Measurements from ENCODE around the gene CUL3.

Gene CUL3

DNA sequence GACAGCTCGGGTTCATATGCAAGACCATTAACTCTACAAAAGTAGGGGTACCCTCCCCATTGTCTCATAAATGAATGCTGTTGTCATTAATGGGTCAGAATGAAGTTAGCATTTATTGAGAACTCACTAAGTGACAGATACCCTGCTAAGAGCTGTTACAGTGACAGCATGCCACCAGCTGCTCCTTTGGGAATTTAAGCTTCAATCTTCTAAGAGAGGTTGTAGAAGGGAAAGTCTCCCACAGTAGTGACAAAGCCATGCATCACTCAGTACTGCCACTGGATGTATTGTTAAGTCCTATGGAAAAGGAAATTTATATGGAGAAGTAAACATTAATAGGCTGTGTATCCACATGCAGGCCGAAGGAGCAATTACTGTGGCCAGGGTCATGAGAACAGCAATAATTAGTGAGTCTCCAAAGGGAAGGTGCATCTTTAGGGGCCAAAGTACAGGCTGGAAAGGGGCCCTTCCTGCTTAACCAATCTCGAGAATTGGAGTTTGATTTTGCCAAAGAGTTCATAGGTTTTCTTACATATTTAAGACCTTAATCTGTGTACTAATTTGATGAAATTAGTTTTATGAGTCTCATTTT, 118.8 kb downstream of the CUL3 start:
- DNase-seq = peak; percentile 88

DNA sequence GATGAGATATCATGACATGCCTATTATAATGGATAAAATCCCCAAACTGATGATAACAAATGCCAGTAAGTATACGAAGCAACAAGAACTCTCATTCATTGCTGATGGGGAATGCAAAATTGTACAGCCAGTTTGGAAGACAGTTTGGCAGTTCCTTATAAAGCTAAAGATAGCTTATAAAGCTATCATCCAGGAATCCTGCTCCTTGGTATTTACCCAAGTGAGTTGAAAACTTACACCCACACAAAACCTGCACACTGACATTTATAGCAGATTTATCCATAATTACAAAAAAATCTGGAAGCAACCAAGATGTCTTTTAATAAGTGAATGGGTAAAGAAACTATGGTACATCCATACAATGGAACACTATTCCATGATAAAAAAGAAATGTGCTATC, 123.8 kb downstream of the CUL3 start:
- DNase-seq = no peak

DNA sequence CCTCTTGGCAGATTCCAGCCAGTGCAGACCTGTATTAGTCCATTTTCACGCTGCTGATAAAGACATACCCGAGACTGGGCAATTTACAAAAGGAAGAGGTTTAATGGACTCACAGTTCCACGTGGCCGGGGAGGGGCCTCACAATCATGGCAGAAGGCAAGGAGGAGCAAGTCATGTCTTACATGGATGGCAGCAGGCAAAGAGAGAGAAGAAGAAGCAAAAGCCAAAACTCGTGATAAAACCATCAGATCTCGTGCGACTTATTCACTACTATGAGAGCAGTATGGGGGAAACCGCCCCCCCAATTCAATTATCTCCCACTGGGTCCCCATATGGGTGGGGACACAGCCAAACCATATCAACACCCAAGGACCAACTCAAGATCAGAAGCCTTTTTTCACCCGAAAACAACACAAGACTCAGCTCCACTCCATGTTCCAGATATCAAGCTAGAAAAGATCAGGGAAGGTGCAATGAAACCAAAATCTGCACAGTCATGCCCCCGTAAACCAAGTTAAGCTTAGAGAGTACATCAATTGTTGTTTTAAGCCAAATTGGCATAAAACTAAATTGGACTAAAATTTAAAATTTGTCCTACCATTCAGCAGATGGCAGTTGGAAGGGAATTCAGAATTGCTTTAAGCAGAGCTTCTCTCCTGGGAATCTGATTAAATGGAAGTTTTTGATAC, 127.6 kb downstream of the CUL3 start:
- no peak for DNase-seq

DNA sequence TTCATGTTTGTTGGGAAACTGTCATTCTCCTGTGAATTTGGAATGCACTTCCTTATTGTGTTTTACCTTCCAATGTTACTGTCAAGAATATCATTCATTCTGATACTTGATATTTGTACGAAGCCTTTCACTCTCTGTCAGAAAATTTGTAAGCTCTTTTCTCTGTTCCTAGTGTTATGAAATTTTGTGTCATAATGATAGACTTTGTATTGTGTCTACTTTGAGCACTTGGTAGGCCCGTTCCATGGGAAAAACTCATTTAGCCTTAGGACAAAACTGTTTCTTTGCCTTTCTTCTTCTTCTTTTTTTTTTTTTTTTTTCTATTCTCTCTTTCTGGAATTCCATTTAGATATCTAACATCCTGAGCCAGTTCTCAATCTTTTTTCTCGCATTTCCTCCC, 131.3 kb downstream of the CUL3 start:
- no peak for DNase-seq

DNA sequence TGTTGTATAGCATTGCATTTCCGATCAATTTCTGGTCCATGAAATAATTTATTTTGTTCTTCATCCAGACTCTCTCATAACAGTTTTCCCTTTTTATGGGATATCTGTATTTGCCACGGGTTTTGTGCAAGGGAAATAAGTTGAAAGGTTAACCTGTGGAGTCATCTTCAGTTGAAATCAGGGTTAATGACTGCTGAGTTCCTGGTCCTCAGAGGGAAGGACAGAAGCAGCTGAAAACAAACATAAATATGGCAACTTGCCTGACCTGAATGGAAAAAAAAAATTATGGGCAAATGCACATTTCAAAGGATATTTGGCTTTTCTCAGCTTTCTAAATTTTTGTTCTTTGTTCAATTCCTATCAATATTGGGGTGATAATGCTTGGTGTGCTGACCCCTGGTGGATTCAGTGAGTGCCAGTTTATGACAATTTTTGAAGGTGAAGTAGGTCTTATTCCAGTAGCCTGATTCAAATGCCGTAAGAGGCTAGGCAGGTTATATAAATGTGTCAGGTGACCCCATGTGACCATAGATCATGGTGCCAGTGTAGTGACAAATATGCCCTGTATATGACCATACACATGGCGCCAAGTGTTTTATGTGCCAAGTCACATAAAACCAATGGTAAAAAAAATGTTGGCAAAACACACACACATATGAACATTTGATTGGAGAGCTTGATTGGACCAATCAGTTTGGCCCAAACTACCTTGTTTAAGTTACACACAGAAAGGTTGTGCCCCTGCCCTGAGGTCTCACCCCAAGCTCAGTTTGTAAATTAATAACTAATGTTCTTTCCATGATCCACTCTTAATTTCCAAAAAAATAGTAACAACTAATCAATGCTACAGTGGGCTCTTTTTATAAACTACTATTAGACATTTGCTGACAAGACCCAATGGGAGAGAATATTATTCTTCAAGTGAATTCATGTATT, 135.7 kb downstream of the CUL3 start:
- DNase-seq = peak; percentile 38

DNA sequence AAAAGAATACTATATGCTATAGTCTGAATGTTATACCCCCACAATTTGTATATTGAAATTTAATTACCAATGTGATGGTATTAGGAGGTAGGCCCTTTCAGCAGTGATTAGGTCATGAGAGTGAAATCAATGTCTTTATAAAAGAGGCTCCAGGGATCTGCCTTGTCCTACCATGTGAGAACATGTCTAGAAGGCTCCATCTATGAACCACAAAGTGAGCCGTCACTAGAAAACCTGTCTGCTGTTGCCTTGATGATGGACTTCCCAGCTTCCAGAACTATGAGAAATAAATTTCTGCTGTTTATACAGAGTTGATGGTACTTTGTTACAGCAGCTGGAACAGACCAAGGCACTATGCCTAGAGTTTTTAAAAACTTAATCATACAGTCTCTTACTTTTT, 136.9 kb downstream of the CUL3 start:
- DNase-seq = no peak

DNA sequence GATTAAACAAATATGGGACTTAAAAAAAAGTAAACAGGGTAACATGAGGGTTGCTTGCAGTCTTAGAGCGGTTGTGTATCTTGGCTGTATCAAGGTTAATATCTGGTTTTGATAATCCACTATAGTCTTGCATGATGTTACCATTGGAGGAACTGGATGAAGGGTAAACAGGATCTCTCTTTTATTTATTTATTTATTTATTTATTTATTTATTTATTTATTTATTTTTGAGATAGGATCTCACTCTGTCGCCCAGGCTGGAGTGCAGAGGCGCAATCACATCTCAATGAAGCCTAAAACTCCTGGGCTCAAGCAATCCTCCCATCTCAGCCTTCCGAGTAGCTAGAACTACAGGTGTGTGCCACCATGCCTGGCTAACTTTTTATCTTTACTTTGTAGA, 140.4 kb downstream of the CUL3 start:
- DNase-seq = no peak

DNA sequence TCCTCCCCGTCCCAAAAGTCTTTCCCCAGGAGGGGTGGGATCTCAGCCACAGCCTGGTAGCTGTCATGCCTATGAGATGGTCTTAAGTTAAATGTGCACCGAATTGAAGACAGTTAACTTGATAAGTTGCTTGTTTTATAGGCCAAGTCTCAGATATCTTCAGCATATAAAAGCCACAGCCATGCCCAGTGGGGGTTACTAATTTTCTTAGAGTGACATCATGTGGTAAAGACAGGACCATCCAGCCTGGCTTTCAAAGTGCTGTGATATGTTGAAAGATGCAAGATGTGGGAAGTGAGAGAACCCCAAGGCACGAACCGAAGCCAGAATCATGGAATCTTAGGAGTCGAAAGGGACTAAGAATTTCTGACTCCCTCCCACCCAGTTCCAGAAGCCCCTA, 141.1 kb downstream of the CUL3 start:
- peak; percentile 43 for DNase-seq

DNA sequence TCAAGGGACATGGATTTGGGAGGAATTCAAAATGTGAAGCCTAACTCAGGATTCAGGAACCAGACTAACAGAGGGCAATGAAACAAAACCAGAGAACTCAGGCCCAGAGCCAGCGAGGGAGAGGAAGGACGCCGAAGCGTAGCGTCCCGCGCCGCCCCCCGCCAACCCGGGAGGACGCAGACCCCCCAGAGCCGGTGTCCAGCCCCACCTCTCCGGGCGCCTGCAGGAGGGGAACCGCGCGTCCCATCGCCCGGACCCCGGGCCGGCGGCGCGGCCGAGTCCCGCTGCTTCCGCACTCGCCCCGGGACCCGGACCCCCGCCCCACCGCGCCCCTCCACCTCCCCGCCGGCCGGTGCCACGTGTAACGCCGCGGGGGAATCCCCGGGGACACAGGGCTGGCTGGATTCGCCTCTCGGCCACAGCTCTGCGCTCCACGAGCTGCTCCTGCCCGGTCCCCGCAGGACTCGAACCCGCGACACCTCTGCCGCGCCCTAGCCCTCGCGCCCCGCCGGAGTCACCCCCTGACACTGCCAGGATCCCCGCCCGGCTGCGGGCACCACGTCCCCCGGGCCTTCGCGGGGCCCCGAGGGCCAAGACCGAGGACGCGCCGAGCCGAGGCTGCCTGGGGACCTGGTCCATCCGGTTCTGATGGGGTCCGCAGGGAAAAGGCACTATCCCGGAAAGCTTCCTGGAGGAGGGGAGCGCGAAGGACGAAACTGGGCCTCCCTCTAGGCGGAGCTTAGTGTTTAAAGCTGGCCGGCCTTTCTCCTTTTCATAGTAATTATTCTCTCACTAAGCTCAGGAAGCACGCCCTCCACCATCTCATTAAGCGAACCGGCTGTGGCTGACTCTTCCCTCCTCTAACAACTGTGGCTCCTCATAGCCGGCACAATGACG, 142.8 kb downstream of the CUL3 start:
- DNase-seq = peak; percentile 65

DNA sequence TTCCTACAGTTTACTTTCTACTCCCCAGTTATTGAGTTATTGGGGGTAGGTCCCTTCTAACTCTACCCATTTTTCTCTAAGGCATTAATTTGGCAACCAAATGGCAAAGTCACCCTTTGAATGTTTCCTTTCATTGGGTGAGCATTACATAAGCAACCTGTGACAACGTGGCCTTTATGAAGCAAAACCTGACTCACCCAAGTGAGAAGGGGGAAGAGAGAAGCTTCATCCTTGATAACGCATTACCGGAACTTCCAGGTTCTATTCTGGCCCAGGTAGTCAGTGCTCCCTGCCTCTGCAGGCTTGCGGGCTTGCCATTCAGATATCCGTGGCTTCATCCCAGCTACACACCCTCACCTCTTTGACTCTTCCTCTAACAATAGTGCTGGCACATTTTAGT, 144.2 kb downstream of the CUL3 start:
- DNase-seq = no peak

DNA sequence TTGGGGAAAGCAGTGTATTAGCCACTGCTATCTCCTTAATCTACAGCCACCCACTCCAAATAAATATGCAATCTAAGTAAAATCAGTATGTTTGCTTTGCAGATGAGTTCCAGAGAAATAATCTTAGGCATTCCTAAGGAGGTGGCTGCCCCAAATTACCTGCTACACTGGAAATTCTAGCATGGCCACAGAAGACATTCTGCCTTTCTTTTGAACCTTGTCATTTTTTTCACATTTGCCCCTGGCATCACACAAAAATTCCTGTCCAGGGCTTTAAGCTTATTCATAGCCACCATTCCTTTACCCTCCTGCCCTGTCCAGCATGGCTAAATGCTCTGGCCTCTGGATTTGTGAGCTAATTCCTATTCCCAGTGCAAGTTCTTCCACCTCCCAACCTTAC, 146.4 kb downstream of the CUL3 start:
- DNase-seq = no peak

DNA sequence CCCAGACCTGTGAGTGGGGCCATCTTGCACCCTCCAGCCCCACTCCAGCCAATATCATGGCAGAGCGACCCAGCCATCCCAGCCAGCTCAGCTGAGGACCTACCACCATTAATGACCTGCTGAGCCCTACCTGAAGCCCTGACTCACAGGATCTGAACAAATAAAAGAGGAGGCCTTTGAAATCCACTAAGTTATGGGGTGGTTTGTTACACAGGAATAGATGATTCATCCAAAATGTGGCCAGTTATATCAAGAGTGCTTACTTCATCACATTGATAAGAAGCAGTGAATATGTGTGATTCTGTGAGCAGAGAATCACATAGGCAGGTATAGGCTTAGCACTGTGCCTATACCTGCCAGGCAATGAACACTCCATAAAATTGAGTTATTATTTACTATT, 148.5 kb downstream of the CUL3 start:
- no peak for DNase-seq

DNA sequence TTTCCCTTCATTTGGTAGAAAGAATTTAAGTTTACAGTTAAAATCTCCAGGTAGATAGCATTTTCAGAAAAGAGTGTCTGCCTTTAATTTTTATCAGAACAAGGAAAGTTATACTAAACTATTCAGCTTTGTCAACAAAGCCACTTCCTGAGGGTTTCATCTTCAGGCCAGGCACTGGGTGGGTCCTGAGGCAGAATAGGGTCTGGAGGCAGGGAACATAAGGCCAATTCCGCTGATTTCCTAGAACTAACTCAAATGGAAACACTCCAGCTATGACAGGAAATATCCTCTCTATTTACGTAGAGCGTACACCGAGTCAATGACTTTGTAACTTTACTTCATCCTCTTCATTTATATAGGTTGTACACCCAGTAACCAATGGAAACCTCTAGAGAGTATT, 150.5 kb downstream of the CUL3 start:
- DNase-seq = no peak

DNA sequence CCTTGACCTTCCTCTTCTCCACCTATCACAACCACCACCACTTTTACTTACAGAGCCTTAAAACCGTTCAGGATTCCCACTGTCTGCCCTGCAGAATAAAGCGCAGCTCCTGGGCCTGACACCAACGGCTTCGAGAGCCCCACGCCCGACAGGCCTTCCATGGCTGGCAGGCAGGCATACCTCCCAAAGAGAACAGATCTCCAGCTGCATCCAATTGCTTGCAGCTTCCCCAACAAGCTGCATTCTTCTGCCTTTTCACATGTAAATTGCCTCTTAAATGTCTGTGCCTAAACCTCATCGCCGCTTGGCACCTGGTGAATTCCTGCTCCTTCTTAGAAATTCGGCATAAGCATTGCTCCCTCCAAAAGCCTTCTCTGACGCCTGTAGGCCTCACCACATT, 151.7 kb downstream of the CUL3 start:
- no peak for DNase-seq

DNA sequence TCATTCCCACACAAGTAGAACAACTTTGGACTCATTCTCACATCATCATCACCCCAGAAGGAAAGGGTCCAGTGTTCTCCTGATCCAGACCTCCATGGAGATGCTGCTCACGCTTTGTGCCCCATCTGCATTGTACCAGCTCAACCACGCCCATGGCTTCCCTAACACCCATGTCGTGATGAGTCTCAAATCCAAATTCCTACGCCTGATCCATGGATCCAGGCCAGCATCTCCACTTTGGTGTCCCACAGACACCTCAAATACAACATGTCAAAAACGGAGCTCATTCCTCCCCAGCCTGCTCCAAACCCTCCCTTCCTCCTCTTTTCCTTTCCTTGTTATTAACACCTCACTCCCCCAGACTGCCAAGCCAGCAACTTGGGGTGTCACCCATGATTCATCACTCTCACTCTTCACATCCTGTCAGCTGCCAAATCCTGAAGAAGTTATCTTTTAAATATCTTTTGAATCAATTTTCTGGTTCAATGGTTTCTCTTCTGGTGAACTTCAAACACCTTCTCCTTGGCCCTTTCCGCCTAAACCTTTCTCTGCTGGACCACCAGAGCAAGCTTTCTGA, 153.1 kb downstream of the CUL3 start:
- DNase-seq = no peak

DNA sequence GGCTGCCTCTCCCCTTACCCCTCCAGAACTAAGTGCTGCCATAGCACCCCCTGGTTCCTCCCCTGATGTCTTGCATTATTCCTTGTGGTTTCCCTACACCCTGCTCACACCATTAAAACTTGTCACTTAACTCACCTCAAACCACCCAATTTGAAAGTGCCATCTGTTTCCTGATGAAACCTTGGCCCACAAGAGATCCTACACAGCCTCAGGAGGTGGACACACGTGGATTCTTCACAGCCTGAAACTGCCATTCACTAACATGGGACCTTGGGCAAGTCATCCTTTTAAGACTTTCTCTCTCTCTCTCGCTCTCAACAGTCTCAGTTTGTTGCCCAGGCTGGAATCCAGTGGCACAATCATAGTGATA, 155.7 kb downstream of the CUL3 start:
- DNase-seq = no peak

DNA sequence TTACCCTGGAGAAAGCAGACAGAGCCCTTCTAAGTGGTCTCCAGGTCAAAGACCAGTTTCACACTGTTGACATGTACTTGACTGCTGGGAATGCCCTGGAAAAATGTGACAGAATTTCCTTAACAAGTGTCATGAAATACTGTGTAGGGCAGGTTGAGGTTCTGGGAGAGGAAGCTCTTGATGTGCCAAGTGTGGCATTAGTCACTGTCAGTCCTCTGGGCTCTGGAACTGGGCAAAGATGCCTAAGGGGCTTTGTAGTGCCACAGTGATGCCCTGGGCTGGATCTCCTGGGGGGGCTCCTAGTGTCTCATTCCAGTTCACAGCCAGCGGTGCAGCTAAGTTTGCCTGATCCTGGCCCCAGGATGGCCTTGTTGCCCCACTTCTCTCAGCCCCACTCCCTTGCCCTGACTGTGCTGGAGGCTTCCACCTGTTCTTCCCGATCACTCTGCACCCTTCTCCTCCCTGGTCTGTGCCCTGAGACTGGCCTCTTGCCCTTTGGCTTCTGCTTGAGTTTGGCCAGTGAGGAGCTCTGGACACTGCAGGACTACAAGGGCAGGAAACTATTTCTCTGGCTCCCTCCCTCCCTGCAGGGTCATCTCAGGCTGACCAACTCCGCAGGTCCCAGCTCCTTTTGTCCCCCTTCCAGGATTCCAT, 156.2 kb downstream of the CUL3 start:
- DNase-seq = no peak

DNA sequence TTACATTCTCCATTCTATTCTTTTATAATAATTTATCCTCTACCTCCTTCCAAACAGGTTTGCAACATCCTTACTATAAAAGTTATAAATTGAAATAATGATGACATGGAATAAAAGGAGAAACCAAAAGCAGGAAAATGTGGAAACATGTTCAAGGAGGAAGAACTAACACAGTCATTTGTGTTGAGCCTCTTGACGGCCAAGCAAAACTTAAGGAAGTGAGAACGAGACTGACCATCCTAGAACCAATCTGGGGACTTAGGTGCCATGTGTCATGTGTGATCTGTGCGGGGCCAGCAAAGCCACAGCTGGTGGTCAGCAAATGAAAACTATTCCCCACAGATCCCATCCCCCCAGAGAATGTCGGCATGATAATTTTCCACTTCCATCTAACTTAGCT, 157.7 kb downstream of the CUL3 start:
- no peak for DNase-seq

DNA sequence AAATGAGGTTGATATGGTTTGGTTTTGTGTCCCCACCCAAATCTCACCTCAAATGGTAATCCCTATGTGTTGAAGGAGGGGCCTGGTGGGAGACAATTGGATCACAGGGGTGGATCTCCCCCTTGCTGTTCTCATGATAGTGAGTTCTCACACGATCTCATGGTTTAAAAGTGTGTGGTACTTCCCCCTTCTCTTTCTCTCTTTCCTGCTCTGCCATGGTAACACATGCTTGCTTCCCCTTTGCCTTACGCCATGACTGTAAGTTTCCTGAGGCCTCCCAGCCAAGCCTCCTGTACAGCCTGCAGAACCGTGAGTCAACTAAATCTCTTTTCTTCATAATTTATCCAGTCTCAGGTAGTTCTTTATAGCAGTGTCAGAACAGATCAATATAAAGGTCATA, 158.5 kb downstream of the CUL3 start:
- no peak for DNase-seq

DNA sequence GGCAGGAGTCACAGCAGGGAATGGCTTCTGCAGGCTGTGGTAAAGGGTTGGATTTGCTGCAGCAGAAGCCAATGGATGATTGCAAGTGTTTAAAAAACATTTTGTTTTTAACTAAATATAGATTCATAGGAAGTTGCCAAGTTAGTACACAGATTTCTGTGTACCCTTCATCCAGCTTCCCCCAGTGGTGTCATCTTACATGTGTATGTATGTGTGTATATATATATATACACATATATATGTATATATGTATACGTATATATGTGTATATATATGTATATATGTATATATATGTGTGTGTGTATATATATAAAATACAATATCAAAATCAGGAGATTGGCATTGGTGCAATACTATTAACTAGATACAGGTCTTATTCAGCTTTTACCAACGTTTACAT, 164.1 kb downstream of the CUL3 start:
- DNase-seq = no peak
